Skeletal muscle satellite cell (primary cell): ENCODE measurements around the gene U2AF2.

Experiments used
- H3K27me3 ChIP-seq: 2 replicates; pipeline ENCODE4 v1.7.0; 2013; ENCODE audit warnings: low read length; ENCODE audit not compliant: control insufficient read depth, insufficient read depth
- H3K36me3 ChIP-seq: 2 replicates; pipeline ENCODE4 v1.7.0; 2013; ENCODE audit warnings: mild to moderate bottlenecking, control low read depth, low read length; ENCODE audit not compliant: insufficient read depth
- H3K4me1 ChIP-seq: 2 replicates; pipeline ENCODE4 v1.7.0; 2013; ENCODE audit warnings: low read length; ENCODE audit not compliant: control insufficient read depth, insufficient read depth
- H3K4me2 ChIP-seq: 2 replicates; pipeline ENCODE4 v1.7.0; 2013; ENCODE audit warnings: mild to moderate bottlenecking, low read length
- H3K4me3 ChIP-seq: 2 replicates; pipeline ENCODE4 v1.7.0; 2013; ENCODE audit warnings: low read length
- H3K9ac ChIP-seq: 2 replicates; pipeline ENCODE4 v1.7.0; 2013; ENCODE audit warnings: mild to moderate bottlenecking, low read depth, low read length, moderate library complexity
- H3K9me3 ChIP-seq: replicated peaks from 2 replicates; pipeline ENCODE4 v1.7.0; 2013; ENCODE audit warnings: mild to moderate bottlenecking, control low read depth, low read length

U2AF2 gene

DNA sequence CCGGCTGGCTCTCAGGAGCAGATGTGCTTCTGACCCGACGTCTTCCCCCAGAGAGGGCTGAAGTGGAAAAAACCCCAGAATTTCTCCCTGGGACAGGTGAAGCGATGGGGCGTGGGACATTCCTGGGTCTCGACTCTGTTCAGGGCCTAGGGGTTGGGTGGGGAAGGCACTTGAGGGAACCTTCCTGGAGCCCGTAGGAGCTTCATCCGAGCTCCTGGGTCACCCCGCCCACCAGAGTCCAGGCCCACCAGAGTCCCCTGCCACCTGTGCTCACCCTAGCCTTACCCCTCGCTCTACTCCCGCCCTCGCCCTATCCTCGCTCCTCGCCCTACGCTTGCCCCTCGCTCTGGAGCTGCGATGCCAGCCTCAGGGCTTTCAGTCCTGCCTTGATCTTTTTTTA lies 43.4 kb downstream of the U2AF2 start:
- Histone ChIP-seq H3K27me3 (no peaks in the 10 kb centered on the region), H3K4me2 (no peak overlapping the region), H3K36me3 (peaks cover 50% of the 10 kb centered on the region), H3K9me3 (no peaks in the 10 kb centered on the region), H3K4me1 (no peaks in the 10 kb centered on the region), H3K9ac (no peak overlapping the region), H3K4me3 (no peak overlapping the region)

- H3K4me3 ChIP-seq: no peak overlapping the region
- H3K9me3 ChIP-seq: no peaks in the 10 kb centered on the region
- peaks cover 48% of the 10 kb centered on the region for H3K36me3 ChIP-seq
These were observed 44.4 kb downstream of the U2AF2 start for GRCh38 chr19:55699221-55699620.

GRCh38 chr19:55700813-55701212 lies 46.0 kb downstream of the U2AF2 start:
- Histone ChIP-seq H3K4me2 (no peak overlapping the region), H3K36me3 (peaks cover 42% of the 10 kb centered on the region), H3K4me1 (no peaks in the 10 kb centered on the region), H3K9me3 (no peaks in the 10 kb centered on the region), H3K9ac (no peak overlapping the region), H3K4me3 (no peak overlapping the region), H3K27me3 (no peaks in the 10 kb centered on the region)

More at GRCh38 chr19:55699221-55699620, 44.4 kb downstream of the U2AF2 start:
- Histone ChIP-seq H3K27me3 (no peaks in the 10 kb centered on the region), H3K4me1 (no peaks in the 10 kb centered on the region), H3K9ac (no peak overlapping the region), H3K4me2 (no peak overlapping the region)

DNA sequence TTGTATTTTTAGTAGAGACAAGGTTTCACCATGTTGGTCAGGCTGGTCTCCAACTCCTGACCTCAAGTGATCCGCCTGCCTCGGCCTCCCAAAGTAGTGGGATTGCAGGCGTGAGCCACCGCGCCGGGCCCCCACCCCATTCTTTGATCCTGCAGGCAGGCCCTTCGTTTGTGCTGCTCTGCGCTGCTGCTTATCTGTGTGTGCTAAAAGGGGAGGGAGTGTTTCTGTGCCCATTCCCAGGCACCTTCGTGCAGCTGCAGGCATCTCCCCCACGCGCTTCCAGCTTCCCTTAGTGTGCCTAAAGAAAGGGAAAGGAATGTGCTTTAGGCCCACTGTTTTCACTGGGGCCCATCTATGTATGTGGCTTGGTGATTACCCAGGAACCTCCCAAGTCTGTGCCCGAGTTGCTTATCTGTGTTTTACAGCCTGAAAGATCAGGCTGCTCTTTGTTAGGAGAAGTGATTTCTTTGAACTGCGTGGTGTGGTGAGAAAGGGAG lies 47.3 kb downstream of the U2AF2 start:
- Histone ChIP-seq H3K9me3 (no peaks in the 10 kb centered on the region), H3K4me3 (no peak overlapping the region), H3K9ac (no peak overlapping the region), H3K4me2 (no peak overlapping the region), H3K27me3 (no peaks in the 10 kb centered on the region), H3K36me3 (peaks cover 29% of the 10 kb centered on the region), H3K4me1 (no peaks in the 10 kb centered on the region)

GRCh38 chr19:55703790-55704215 lies 49.0 kb downstream of the U2AF2 start:
- Histone ChIP-seq H3K4me3 (no peak overlapping the region), H3K27me3 (no peaks in the 10 kb centered on the region), H3K36me3 (peaks cover 21% of the 10 kb centered on the region), H3K4me1 (no peaks in the 10 kb centered on the region), H3K9me3 (no peaks in the 10 kb centered on the region), H3K9ac (no peak overlapping the region), H3K4me2 (no peak overlapping the region)

- no peaks in the 10 kb centered on the region for H3K9me3 ChIP-seq
- H3K9ac ChIP-seq: no peak overlapping the region
- H3K4me2 ChIP-seq: no peak overlapping the region
- peaks cover 21% of the 10 kb centered on the region for H3K36me3 ChIP-seq
- no peaks in the 10 kb centered on the region for H3K27me3 ChIP-seq
- no peaks in the 10 kb centered on the region for H3K4me1 ChIP-seq
- no peak overlapping the region for H3K4me3 ChIP-seq
These were observed 49.8 kb downstream of the U2AF2 start for GRCh38 chr19:55704494-55705245.

- H3K27me3 ChIP-seq: no peaks in the 10 kb centered on the region
- H3K4me1 ChIP-seq: no peaks in the 10 kb centered on the region
- H3K9ac ChIP-seq: no peak overlapping the region
- peaks cover 17% of the 10 kb centered on the region for H3K36me3 ChIP-seq
- no peak overlapping the region for H3K4me2 ChIP-seq
- H3K4me3 ChIP-seq: no peak overlapping the region
- H3K9me3 ChIP-seq: no peaks in the 10 kb centered on the region
These were observed 51.1 kb downstream of the U2AF2 start for GRCh38 chr19:55705972-55706371.

DNA sequence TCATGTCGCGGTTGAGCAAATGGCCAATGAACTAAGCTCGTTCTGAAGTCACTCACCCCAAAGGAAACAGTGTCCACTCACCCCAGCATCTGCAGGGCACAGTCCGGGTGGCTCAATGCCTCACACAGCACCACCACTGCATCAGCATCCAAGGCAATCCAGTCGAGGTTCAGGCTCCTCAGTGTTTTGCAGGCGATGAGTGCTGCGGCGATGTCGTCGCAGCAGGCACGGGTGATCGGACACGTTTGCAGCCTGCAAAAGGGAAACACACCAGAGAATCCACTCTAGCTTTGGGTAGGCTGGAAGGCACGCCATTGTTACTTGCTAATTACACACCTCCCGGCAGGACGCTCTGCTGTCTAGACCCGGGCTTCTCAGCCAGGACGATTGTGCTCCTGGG lies 56.9 kb downstream of the U2AF2 start:
- Histone ChIP-seq H3K27me3 (no peaks in the 10 kb centered on the region), H3K9me3 (no peaks in the 10 kb centered on the region), H3K4me3 (no peak overlapping the region), H3K9ac (no peak overlapping the region), H3K4me2 (no peak overlapping the region), H3K4me1 (no peaks in the 10 kb centered on the region), H3K36me3 (no peaks in the 10 kb centered on the region)

- Histone ChIP-seq H3K36me3 (no peaks in the 10 kb centered on the region), H3K4me3 (no peak overlapping the region), H3K4me1 (no peaks in the 10 kb centered on the region), H3K4me2 (no peak overlapping the region), H3K27me3 (no peaks in the 10 kb centered on the region), H3K9ac (no peak overlapping the region), H3K9me3 (no peaks in the 10 kb centered on the region)
These were observed 58.2 kb downstream of the U2AF2 start for GRCh38 chr19:55712804-55713631.

GRCh38 chr19:55716531-55716930 lies 61.7 kb downstream of the U2AF2 start:
- H3K4me1 ChIP-seq: no peaks in the 10 kb centered on the region
- H3K4me2 ChIP-seq: no peak overlapping the region
- no peaks in the 10 kb centered on the region for H3K9me3 ChIP-seq
- no peak overlapping the region for H3K9ac ChIP-seq
- H3K36me3 ChIP-seq: no peaks in the 10 kb centered on the region
- no peaks in the 10 kb centered on the region for H3K27me3 ChIP-seq
- no peak overlapping the region for H3K4me3 ChIP-seq

- Histone ChIP-seq H3K4me1 (no peaks in the 10 kb centered on the region), H3K4me2 (no peak overlapping the region), H3K9me3 (no peaks in the 10 kb centered on the region), H3K36me3 (no peaks in the 10 kb centered on the region), H3K9ac (no peak overlapping the region), H3K27me3 (no peaks in the 10 kb centered on the region), H3K4me3 (no peak overlapping the region)
These were observed 62.4 kb downstream of the U2AF2 start for GRCh38 chr19:55717251-55717650.
